Endothelial cell of umbilical vein (primary cell): Measurements from ENCODE around the gene COL5A1. TPM values are rescaled to one million over a fixed set of nuclear protein-coding genes. Genes with fewer than 3 reads are reported as not detected.

Experiments
- BruUV-seq: library from RNA; stranded (reverse); fragments of 400-500 nt; replicated peaks from 2 replicates; lab custom pipeline; 2021; lab: Mats Ljungman, UMichigan
- CTCF ChIA-PET: fragments of 300-600, 350-600 bp; sonication (Branson Sonifier 250); formaldehyde crosslinking; loops from one replicate; lab custom pipeline; 2021; ENCODE audit warnings: antibody characterized with exemption, inconsistent platforms; lab: Charles Lee
- POLR2A ChIA-PET: fragments of 300-600, 350-600 bp; sonication (Branson Sonifier 250); formaldehyde crosslinking; loops from one replicate; lab custom pipeline; 2021; ENCODE audit warnings: antibody characterized with exemption, inconsistent platforms; lab: Charles Lee
- DNase-seq: peaks from one replicate; pipeline ENCODE4 v3.0.0-alpha.2; 2011; ENCODE audit warnings: low read depth, low spot score
- FAIRE-seq: peaks from 2 replicates; lab custom pipeline; 2011; peaks lifted over from hg19 to GRCh38; lab: Jason Lieb, UNC
- H2AFZ ChIP-seq: 2 replicates; pipeline ENCODE4 v1.6.0; 2012; ENCODE audit warnings: low read depth, low read length, control low read depth, inconsistent platforms
- H3K27ac ChIP-seq: 2 replicates; pipeline ENCODE4 v1.5.1; 2011; ENCODE audit warnings: low read depth, mild to moderate bottlenecking, control low read depth, low read length, moderate library complexity; ENCODE audit not compliant: insufficient read depth
- H3K27me3 ChIP-seq, 2 experiments: 2 replicates each; pipeline versions ENCODE4 v1.6.0 to v1.6.1; 2011; ENCODE audit warnings: low read length in 2 of 2, mixed read lengths in 1 of 2; ENCODE audit not compliant: control insufficient read depth in 2 of 2, insufficient read depth in 2 of 2
- H3K36me3 ChIP-seq, 2 experiments: 2 replicates in 1 of 2; 3 replicates in 1 of 2; pipeline ENCODE4 v1.5.1; 2011; ENCODE audit warnings: low read length in 2 of 2, mild to moderate bottlenecking in 1 of 2, moderate library complexity in 1 of 2; ENCODE audit not compliant: control insufficient read depth in 2 of 2, insufficient read depth in 2 of 2; ENCODE audit errors: extremely low read depth in 1 of 2
- H3K4me1 ChIP-seq: 3 replicates; pipeline ENCODE4 v1.5.1; 2011; ENCODE audit warnings: mild to moderate bottlenecking, low read length; ENCODE audit not compliant: control insufficient read depth, insufficient read depth; ENCODE audit errors: extremely low read depth
- H3K4me2 ChIP-seq: 2 replicates; pipeline ENCODE4 v1.6.1; 2011; ENCODE audit warnings: low read length, control low read depth, mixed read lengths; ENCODE audit not compliant: insufficient read depth
- H3K4me3 ChIP-seq, 3 experiments: fragments of 200-600 bp in 1 of 3; sonication (generic), shearing (Covaris generic) in 1 of 3; replicated peaks in 1 of 3; 2 replicates each; pipeline ENCODE4 v1.5.1; 2011 to 2016; ENCODE audit warnings: control low read depth in 3 of 3, low read length in 3 of 3, mild to moderate bottlenecking in 2 of 3, inconsistent platforms in 1 of 3, low read depth in 1 of 3, moderate library complexity in 1 of 3; ENCODE audit not compliant: insufficient read depth in 1 of 3
- H3K79me2 ChIP-seq: 2 replicates; pipeline ENCODE4 v1.6.0; 2012; ENCODE audit warnings: low read length, inconsistent platforms; ENCODE audit not compliant: control insufficient read depth, insufficient read depth
- H3K9ac ChIP-seq: replicated peaks from 2 replicates; pipeline ENCODE3; 2011; ENCODE audit warnings: low read length, control low read depth; ENCODE audit not compliant: insufficient read depth; ENCODE audit errors: extremely low read depth
- H3K9me1 ChIP-seq: replicated peaks from 3 replicates; pipeline ENCODE4 v1.6.0; 2011; ENCODE audit warnings: mild to moderate bottlenecking, low read length; ENCODE audit not compliant: control insufficient read depth, insufficient read depth; ENCODE audit errors: extremely low read depth
- H3K9me3 ChIP-seq: replicated peaks from 2 replicates; pipeline ENCODE4 v1.5.1; 2012; ENCODE audit warnings: low read length, inconsistent platforms; ENCODE audit not compliant: control insufficient read depth, insufficient read depth
- H4K20me1 ChIP-seq: replicated peaks from 2 replicates; pipeline ENCODE3; 2011; ENCODE audit warnings: mild to moderate bottlenecking, low read length; ENCODE audit not compliant: control insufficient read depth, insufficient read depth; ENCODE audit errors: extremely low read depth
- EZH2 ChIP-seq: IDR thresholded peaks from 2 replicates; pipeline ENCODE4 v1.6.1; 2012; ENCODE audit warnings: borderline replicate concordance, low read depth, mild to moderate bottlenecking, moderate library complexity, low read length, inconsistent platforms; ENCODE audit not compliant: severe bottlenecking
- FOS ChIP-seq: IDR thresholded peaks from 2 replicates; pipeline ENCODE4 v1.6.1; 2011; ENCODE audit warnings: mild to moderate bottlenecking, low read length, moderate library complexity, borderline replicate concordance; ENCODE audit not compliant: insufficient read depth
- GATA2 ChIP-seq: IDR thresholded peaks from 2 replicates; pipeline ENCODE4 v1.7.0; 2011; ENCODE audit warnings: low read depth, mild to moderate bottlenecking, moderate library complexity, mixed read lengths, low read length; ENCODE audit not compliant: insufficient read length, insufficient read depth
- JUN ChIP-seq: IDR thresholded peaks from 2 replicates; pipeline ENCODE4 v1.6.1; 2011; ENCODE audit warnings: borderline replicate concordance, low read depth; ENCODE audit not compliant: insufficient read length, insufficient read depth
- MAX ChIP-seq: IDR thresholded peaks from 2 replicates; pipeline ENCODE4 v1.6.1; 2011; ENCODE audit not compliant: insufficient read depth, insufficient read length
- MYC ChIP-seq: IDR thresholded peaks from one replicate; pipeline ENCODE4 v1.6.1; 2011; ENCODE audit warnings: mild to moderate bottlenecking, low read depth, low read length
- POLR2A ChIP-seq: IDR thresholded peaks from 2 replicates; pipeline ENCODE4 v1.6.1; 2012; ENCODE audit warnings: low read depth, mild to moderate bottlenecking, control low read depth, low read length
- POLR2AphosphoS5 ChIP-seq: IDR thresholded peaks from 2 replicates; pipeline ENCODE4 v1.6.1; 2012; ENCODE audit warnings: low read depth, mild to moderate bottlenecking, control low read depth, low read length, moderate library complexity; ENCODE audit not compliant: insufficient read depth
- dilution Hi-C: fragments of 300-500 bp; cut with MboI; formaldehyde crosslinking; loops from one replicate; pipeline ENCODE4 v1.15.0; 2019; ENCODE audit warnings: low sequenced_read_pairs; ENCODE audit not compliant: extremely low pct_ligation_motif_present
- intact Hi-C: fragments of 100-400 bp; cut with micrococcal nuclease; formaldehyde crosslinking; loops from one replicate; pipeline ENCODE4 v1.10.0; 2022
- polyA plus RNA-seq, 4 experiments: library from polyadenylated mRNA; depleted of rRNA in 3 of 4; stranded (reverse) in 3 of 4; unstranded in 1 of 4; fragments of >200 nt; gene quantifications; 2 replicates each; pipeline versions ENCODE4 v1.2.1 to v1.2.3, GENCODE V29; 2011 to 2012; ENCODE audit warnings: missing spikeins in 1 of 4
- total RNA-seq: library from RNA; stranded (reverse); gene quantifications from 2 replicates; pipeline ENCODE4 v1.2.3, GENCODE V29; 2021
- TF ChIP-seq, protein P1 (sequence below), 2 donors: IDR thresholded peaks; 1 replicate in 1 of 2; 2 replicates in 1 of 2; pipeline ENCODE4 v1.5.1; 2011; ENCODE audit warnings: low read length in 2 of 2, mild to moderate bottlenecking in 2 of 2, moderate library complexity in 2 of 2, control low read depth in 1 of 2, inconsistent platforms in 1 of 2, low read depth in 1 of 2; ENCODE audit not compliant: insufficient read depth in 1 of 2; ENCODE audit errors: extremely low read depth in 1 of 2

COL5A1 gene
- total and polyA plus RNA-seq, 2 donors (not counting 3 experiments of a cell fraction or from before 2014, with no cell fraction given): 97.4 to 175 TPM

DNA sequence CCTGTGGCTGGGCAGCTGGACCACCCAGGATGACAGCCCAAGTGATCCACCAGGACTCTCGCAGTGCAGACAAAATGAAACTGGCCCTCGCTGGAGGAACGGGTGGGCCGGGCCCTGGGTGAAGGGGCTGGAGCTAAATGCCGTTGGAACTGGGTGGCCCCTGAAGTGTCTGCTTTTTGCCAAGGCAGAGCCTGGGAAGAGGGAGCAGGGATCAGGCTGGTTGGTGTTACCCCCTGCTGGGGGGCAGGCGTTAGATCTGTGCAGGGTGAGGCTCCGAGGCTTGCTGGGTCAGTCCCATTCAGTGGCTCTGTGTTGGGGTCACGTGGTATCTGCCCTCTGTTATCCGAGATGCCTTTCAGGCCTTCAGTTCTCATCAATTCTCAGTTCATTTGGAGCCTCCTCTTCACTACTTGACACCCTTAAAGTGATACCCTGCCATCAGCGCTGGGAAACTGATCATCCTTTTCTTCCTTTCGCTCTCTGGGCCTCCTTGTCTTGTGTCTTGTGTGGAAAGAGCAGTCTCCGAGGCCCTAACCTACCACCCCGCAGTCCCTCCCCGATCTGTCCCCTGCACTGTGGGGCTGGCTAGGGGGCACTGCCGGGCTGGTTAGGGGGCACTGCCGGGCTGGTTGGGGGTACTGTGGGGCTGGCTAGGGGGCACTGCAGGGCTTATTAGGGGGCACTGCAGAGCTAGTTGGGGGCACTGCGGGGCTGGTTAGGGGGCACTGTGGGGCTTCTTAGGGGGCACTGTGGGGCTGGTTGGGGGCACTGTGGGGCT is 37.3 kb downstream of the COL5A1 start:
- Histone ChIP-seq H3K4me2 (no peak overlapping the region), H3K79me2 (peaks cover 13% of the 10 kb centered on the region), H3K9me1 (no peaks in the 10 kb centered on the region), H3K4me1 (peaks cover 14% of the 10 kb centered on the region), H3K27me3 (no peaks in the 10 kb centered on the region), H2AFZ (no peak overlapping the region), H3K9me3 (no peaks in the 10 kb centered on the region), H4K20me1 (no peaks in the 10 kb centered on the region), H3K36me3 (no peaks in the 10 kb centered on the region), H3K27ac (no peak overlapping the region), H3K4me3 (no peak overlapping the region), H3K9ac (no peak overlapping the region)
- intact Hi-C loops: no loop called here
- POLR2A ChIA-PET: interaction anchor here (0.5 kb wide), 1 partner anchor 504 kb away, joined by 4 read pairs; no protein-coding TSS in a partner anchor
- BruUV-seq: no TSS peak
- FAIRE-seq (no peak), DNase-seq (no peak)
- TF ChIP-seq FOS (no peak), POLR2AphosphoS5 (no peak), GATA2 (no peak), EZH2 (no peak), JUN (no peak), MYC (no peak), MAX (no peak), POLR2A (no peak)
- TF ChIP-seq, protein P1, sequence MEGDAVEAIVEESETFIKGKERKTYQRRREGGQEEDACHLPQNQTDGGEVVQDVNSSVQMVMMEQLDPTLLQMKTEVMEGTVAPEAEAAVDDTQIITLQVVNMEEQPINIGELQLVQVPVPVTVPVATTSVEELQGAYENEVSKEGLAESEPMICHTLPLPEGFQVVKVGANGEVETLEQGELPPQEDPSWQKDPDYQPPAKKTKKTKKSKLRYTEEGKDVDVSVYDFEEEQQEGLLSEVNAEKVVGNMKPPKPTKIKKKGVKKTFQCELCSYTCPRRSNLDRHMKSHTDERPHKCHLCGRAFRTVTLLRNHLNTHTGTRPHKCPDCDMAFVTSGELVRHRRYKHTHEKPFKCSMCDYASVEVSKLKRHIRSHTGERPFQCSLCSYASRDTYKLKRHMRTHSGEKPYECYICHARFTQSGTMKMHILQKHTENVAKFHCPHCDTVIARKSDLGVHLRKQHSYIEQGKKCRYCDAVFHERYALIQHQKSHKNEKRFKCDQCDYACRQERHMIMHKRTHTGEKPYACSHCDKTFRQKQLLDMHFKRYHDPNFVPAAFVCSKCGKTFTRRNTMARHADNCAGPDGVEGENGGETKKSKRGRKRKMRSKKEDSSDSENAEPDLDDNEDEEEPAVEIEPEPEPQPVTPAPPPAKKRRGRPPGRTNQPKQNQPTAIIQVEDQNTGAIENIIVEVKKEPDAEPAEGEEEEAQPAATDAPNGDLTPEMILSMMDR (IDR thresholded peaks at IDR 0.05; ENCODE audit: extremely low read depth in 1 of 2, insufficient read depth in 1 of 2, low read depth in 1 of 2, low read length in 2 of 2): no peak
- dilution Hi-C loops: no loop called here
- CTCF ChIA-PET: no interaction called here
